Endothelial cell of umbilical vein (primary cell): ENCODE measurements around the gene FBXW11.

ENCODE experiments used
- CTCF ChIP-seq, 2 donors: IDR thresholded peaks; 1 replicate in 1 of 2; 2 replicates in 1 of 2; pipeline ENCODE4 v1.5.1; 2011; ENCODE audit warnings: low read length in 2 of 2, mild to moderate bottlenecking in 2 of 2, moderate library complexity in 2 of 2, control low read depth in 1 of 2, inconsistent platforms in 1 of 2, low read depth in 1 of 2; ENCODE audit not compliant: insufficient read depth in 1 of 2; ENCODE audit errors: extremely low read depth in 1 of 2
- EZH2 ChIP-seq: IDR thresholded peaks from 2 replicates; pipeline ENCODE4 v1.6.1; 2012; ENCODE audit warnings: borderline replicate concordance, low read depth, mild to moderate bottlenecking, moderate library complexity, low read length, inconsistent platforms; ENCODE audit not compliant: severe bottlenecking
- FOS ChIP-seq: IDR thresholded peaks from 2 replicates; pipeline ENCODE4 v1.6.1; 2011; ENCODE audit warnings: mild to moderate bottlenecking, low read length, moderate library complexity, borderline replicate concordance; ENCODE audit not compliant: insufficient read depth
- MYC ChIP-seq: IDR thresholded peaks from one replicate; pipeline ENCODE4 v1.6.1; 2011; ENCODE audit warnings: mild to moderate bottlenecking, low read depth, low read length
- POLR2A ChIP-seq: IDR thresholded peaks from 2 replicates; pipeline ENCODE4 v1.6.1; 2012; ENCODE audit warnings: low read depth, mild to moderate bottlenecking, control low read depth, low read length
- POLR2AphosphoS5 ChIP-seq: IDR thresholded peaks from 2 replicates; pipeline ENCODE4 v1.6.1; 2012; ENCODE audit warnings: low read depth, mild to moderate bottlenecking, control low read depth, low read length, moderate library complexity; ENCODE audit not compliant: insufficient read depth

DNA sequence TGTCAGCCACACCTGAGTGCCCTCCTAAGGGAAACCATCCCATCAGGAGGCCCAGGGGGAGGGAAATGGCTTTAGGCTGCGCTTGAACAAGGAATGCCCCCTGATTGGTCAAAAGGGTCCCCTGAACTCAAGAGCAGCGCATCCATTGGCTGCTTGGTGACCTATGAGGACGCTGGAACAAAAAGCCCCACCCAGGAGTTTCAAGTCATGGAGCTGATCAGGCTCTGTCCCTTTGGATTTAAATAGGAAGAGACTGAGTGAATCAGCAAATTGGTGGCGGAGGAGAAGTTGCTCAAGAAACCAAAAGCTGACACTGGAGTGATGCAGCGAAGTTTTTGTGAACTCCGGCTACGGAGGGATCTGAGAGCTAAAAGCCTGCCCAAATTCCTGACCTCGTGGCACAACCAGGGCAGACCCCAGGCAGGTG, 154.2 kb downstream of the FBXW11 start:
- TF ChIP-seq CTCF (IDR thresholded peaks at IDR 0.05; ENCODE audit: extremely low read depth in 1 of 2, insufficient read depth in 1 of 2, low read depth in 1 of 2, low read length in 2 of 2) (no peak), FOS (no peak), EZH2 (no peak), POLR2AphosphoS5 (no peak), POLR2A (no peak), MYC (no peak)
